ENCODE data around the gene B3GALT6. TPM values are rescaled to one million over a fixed set of nuclear protein-coding genes. Genes with fewer than 3 reads are reported as not detected.

B3GALT6 gene
- total RNA-seq, 1 experiment from 2014 or later, result 24.6 TPM

DNA sequence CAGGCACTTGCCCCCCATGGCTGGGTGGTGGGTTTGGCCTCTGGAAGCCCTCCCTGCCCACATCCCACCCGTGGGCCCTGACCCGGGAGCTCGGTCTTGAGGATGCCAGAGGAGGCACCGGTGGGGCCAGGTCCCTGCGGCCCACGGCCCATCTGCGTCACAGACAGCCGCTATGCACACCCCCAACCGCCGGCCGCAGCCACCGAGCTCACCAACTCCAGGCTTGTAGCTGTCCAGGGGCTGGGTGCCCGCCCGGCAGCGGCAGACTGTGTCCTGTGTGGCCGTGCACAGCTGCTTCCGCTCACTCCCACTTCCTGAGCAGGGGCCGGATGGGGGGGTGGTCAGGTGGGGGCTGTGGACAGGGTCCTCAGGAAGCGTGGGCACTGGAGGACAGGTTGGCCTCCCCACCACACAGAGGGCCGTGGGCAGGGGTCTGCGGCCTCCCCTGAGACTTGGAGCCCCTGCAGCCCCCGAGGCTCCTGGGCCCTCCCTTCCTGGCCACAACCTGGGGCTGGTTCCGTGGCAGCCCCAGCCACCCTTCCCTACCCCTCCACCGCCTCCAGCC, 19.2 kb upstream of the B3GALT6 start:
- H3K9me3 Mint-ChIP-seq (ENCODE audit: unreplicated experiment), result no peaks in the 10 kb centered on the region
- no peak overlapping the region for H3K27ac Mint-ChIP-seq (ENCODE audit: low read depth, unreplicated experiment)
- TF ChIP-seq, protein P1, sequence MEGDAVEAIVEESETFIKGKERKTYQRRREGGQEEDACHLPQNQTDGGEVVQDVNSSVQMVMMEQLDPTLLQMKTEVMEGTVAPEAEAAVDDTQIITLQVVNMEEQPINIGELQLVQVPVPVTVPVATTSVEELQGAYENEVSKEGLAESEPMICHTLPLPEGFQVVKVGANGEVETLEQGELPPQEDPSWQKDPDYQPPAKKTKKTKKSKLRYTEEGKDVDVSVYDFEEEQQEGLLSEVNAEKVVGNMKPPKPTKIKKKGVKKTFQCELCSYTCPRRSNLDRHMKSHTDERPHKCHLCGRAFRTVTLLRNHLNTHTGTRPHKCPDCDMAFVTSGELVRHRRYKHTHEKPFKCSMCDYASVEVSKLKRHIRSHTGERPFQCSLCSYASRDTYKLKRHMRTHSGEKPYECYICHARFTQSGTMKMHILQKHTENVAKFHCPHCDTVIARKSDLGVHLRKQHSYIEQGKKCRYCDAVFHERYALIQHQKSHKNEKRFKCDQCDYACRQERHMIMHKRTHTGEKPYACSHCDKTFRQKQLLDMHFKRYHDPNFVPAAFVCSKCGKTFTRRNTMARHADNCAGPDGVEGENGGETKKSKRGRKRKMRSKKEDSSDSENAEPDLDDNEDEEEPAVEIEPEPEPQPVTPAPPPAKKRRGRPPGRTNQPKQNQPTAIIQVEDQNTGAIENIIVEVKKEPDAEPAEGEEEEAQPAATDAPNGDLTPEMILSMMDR (IDR thresholded peaks at IDR 0.05; ENCODE audit: unreplicated experiment), result no peak
- H3K4me3 Mint-ChIP-seq (ENCODE audit: unreplicated experiment), result no peak overlapping the region
- ChIA-PET CTCF (interaction anchor here (0.6 kb wide), 1 partner anchor 77 kb away, joined by 3 read pairs; no protein-coding TSS in a partner anchor), POLR2A (no interaction called here)
- H3K4me1 Mint-ChIP-seq (ENCODE audit: insufficient read depth, unreplicated experiment), result peaks cover 13% of the 10 kb centered on the region
- peaks cover 12% of the 10 kb centered on the region for H3K36me3 Mint-ChIP-seq (ENCODE audit: insufficient read depth, unreplicated experiment)
- no TSS peak for BruUV-seq (replicated peaks)
- H3K27me3 Mint-ChIP-seq (ENCODE audit: insufficient read depth, unreplicated experiment), result no peaks in the 10 kb centered on the region
- DNase-seq (ENCODE audit: unreplicated experiment), result no peak
- intact Hi-C loops (cut with micrococcal nuclease), result no loop called here

DNA sequence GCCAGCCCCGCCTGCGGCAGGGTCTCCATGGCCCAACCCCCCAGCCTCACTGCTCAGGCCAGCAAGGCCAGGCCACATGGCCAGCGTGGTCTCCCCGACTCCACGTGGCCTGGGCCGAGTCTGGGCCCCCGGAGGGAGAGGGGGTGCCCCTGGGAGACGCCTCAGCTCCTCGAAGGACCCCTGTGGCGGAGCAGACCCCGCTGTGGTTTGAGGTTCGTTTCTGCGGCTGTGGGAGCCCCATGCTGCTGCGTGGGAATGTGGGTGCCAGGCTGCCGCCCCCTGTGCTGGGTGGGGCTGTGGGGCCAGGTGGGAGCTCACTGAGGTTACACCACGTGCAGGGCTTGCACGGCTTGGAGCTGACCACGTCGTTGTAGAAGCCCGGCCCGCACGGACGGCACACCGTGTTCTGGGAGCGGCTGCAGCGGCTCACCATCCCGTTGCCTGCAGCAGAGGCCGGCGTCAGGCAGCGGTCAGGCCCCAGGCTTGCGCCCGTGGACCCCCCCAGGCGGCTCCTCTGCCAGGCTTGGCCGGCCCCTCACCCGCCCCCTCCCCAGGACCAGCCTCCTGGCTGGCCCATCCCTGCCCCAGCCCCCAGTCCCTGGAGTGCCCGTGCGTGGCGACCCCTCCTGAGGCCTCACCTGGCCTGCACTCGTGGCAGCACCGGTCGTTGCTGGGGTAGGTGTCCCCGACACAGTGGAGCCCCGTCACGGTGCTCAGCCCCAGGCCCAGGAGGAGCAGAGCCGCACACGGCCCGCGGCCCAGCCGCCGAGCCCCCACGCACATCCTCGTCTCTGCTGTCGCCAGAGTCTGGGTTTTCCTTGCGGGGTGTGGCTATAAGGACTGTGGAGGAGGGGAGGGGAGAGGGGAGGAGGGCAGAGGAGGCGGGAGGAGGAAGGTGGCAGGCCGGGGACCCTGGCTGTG, 18.4 kb upstream of the B3GALT6 start, which contains the start of gene TNFRSF4:
Gene TNFRSF4, minus strand, starts transcription at position 809 of the 921 bp plus-strand sequence. Its CDS starts 26 bp downstream, at position 783.
- Mint-ChIP-seq H3K4me3 (ENCODE audit: unreplicated experiment) (no peak within 1 kb of the TSS), H3K36me3 (ENCODE audit: insufficient read depth, unreplicated experiment) (peaks cover 12% of the 10 kb centered on the region), H3K9me3 (ENCODE audit: unreplicated experiment) (no peaks in the 10 kb centered on the region), H3K4me1 (ENCODE audit: insufficient read depth, unreplicated experiment) (peaks cover 6% of the 10 kb centered on the region), H3K27ac (ENCODE audit: low read depth, unreplicated experiment) (no peak within 1 kb of the TSS), H3K27me3 (ENCODE audit: insufficient read depth, unreplicated experiment) (no peaks in the 10 kb centered on the region)
- DNase-seq (ENCODE audit: unreplicated experiment), result no peak
- TF ChIP-seq, protein P1 (IDR thresholded peaks at IDR 0.05; ENCODE audit: unreplicated experiment), result no peak
- POLR2A ChIA-PET, result no interaction called here
- CTCF ChIA-PET, result no interaction called here
- BruUV-seq (replicated peaks), result no TSS peak
- intact Hi-C loops (cut with micrococcal nuclease), result no loop called here

GRCh38 chr1:1215080-1215676, 16.9 kb upstream of the B3GALT6 start:
- TF ChIP-seq, protein P1 (IDR thresholded peaks at IDR 0.05; ENCODE audit: unreplicated experiment), result no peak
- no peaks in the 10 kb centered on the region for H3K27me3 Mint-ChIP-seq (ENCODE audit: insufficient read depth, unreplicated experiment)
- H3K4me3 Mint-ChIP-seq (ENCODE audit: unreplicated experiment), result no peak overlapping the region
- no peak for DNase-seq (ENCODE audit: unreplicated experiment)
- POLR2A ChIA-PET, result no interaction called here
- no peaks in the 10 kb centered on the region for H3K4me1 Mint-ChIP-seq (ENCODE audit: insufficient read depth, unreplicated experiment)
- peaks cover 17% of the 10 kb centered on the region for H3K36me3 Mint-ChIP-seq (ENCODE audit: insufficient read depth, unreplicated experiment)
- CTCF ChIA-PET, result interaction anchor here (0.6 to 1.4 kb wide), 3 partner anchors 93 to 234 kb away, joined by 3 to 5 read pairs (median 4); no protein-coding TSS in a partner anchor
- intact Hi-C loops (cut with micrococcal nuclease), result no loop called here
- H3K9me3 Mint-ChIP-seq (ENCODE audit: unreplicated experiment), result no peaks in the 10 kb centered on the region
- BruUV-seq (replicated peaks), result no TSS peak
- H3K27ac Mint-ChIP-seq (ENCODE audit: low read depth, unreplicated experiment), result no peak overlapping the region
